Ishikawa (cell line): ENCODE results near the gene RBSN.

Experiments
- CEBPB ChIP-seq: IDR thresholded peaks from 2 replicates; pipeline ENCODE4 v1.6.1; 2012
- CREB1 ChIP-seq: IDR thresholded peaks from 2 replicates; pipeline ENCODE4 v1.6.1; 2012; ENCODE audit warnings: low read depth
- EGR1 ChIP-seq: IDR thresholded peaks from 2 replicates; pipeline ENCODE4 v1.6.1; 2012
- EP300 ChIP-seq: IDR thresholded peaks from 2 replicates; pipeline ENCODE4 v1.6.1; 2012; ENCODE audit warnings: borderline replicate concordance
- FOXM1 ChIP-seq: IDR thresholded peaks from 2 replicates; pipeline ENCODE4 v1.6.1; 2012; ENCODE audit warnings: low read depth, borderline replicate concordance
- NFIC ChIP-seq: IDR thresholded peaks from 2 replicates; pipeline ENCODE4 v1.6.1; 2012
- RAD21 ChIP-seq: IDR thresholded peaks from 2 replicates; pipeline ENCODE4 v1.6.1; 2012; ENCODE audit warnings: low read depth
- TAF1 ChIP-seq: IDR thresholded peaks from 2 replicates; pipeline ENCODE4 v1.6.1; 2012; ENCODE audit warnings: low read depth, mild to moderate bottlenecking
- TCF12 ChIP-seq: IDR thresholded peaks from 2 replicates; pipeline ENCODE4 v1.6.1; 2012; ENCODE audit warnings: low read depth
- TEAD4 ChIP-seq: IDR thresholded peaks from 2 replicates; pipeline ENCODE4 v1.6.1; 2012
- YY1 ChIP-seq: IDR thresholded peaks from 2 replicates; pipeline ENCODE4 v1.6.1; 2012; ENCODE audit warnings: low read depth
- ZBTB7A ChIP-seq: IDR thresholded peaks from 2 replicates; pipeline ENCODE4 v1.6.1; 2012; ENCODE audit warnings: low read depth
- TF ChIP-seq, protein P1 (sequence below): IDR thresholded peaks from 2 replicates; pipeline ENCODE4 v1.6.1; 2012
- TF ChIP-seq, protein P2 (sequence below): IDR thresholded peaks from 2 replicates; pipeline ENCODE4 v1.6.1; 2012; ENCODE audit warnings: low read depth, mild to moderate bottlenecking
- TF ChIP-seq, protein P3 (sequence below): IDR thresholded peaks from 2 replicates; pipeline ENCODE4 v1.6.1; 2012

Gene RBSN

GRCh38 chr3:15053541-15053940 is 45.4 kb downstream of the RBSN start:
- TF ChIP-seq NFIC (no peak), TEAD4 (no peak), TAF1 (no peak), RAD21 (no peak), CEBPB (no peak), CREB1 (no peak), ZBTB7A (no peak), EGR1 (no peak), YY1 (no peak), TCF12 (no peak)
- TF ChIP-seq, protein P1, sequence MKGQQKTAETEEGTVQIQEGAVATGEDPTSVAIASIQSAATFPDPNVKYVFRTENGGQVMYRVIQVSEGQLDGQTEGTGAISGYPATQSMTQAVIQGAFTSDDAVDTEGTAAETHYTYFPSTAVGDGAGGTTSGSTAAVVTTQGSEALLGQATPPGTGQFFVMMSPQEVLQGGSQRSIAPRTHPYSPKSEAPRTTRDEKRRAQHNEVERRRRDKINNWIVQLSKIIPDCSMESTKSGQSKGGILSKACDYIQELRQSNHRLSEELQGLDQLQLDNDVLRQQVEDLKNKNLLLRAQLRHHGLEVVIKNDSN = no peak
- TF ChIP-seq, protein P2, sequence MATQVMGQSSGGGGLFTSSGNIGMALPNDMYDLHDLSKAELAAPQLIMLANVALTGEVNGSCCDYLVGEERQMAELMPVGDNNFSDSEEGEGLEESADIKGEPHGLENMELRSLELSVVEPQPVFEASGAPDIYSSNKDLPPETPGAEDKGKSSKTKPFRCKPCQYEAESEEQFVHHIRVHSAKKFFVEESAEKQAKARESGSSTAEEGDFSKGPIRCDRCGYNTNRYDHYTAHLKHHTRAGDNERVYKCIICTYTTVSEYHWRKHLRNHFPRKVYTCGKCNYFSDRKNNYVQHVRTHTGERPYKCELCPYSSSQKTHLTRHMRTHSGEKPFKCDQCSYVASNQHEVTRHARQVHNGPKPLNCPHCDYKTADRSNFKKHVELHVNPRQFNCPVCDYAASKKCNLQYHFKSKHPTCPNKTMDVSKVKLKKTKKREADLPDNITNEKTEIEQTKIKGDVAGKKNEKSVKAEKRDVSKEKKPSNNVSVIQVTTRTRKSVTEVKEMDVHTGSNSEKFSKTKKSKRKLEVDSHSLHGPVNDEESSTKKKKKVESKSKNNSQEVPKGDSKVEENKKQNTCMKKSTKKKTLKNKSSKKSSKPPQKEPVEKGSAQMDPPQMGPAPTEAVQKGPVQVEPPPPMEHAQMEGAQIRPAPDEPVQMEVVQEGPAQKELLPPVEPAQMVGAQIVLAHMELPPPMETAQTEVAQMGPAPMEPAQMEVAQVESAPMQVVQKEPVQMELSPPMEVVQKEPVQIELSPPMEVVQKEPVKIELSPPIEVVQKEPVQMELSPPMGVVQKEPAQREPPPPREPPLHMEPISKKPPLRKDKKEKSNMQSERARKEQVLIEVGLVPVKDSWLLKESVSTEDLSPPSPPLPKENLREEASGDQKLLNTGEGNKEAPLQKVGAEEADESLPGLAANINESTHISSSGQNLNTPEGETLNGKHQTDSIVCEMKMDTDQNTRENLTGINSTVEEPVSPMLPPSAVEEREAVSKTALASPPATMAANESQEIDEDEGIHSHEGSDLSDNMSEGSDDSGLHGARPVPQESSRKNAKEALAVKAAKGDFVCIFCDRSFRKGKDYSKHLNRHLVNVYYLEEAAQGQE = no peak
- TF ChIP-seq, protein P3, sequence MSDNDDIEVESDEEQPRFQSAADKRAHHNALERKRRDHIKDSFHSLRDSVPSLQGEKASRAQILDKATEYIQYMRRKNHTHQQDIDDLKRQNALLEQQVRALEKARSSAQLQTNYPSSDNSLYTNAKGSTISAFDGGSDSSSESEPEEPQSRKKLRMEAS = no peak

GRCh38 chr3:15052335-15053242 is 46.4 kb downstream of the RBSN start:
- TF ChIP-seq NFIC = no peak
- no peak for TF ChIP-seq FOXM1
- no peak for TF ChIP-seq CREB1
- no peak for TF ChIP-seq TAF1
- no peak for TF ChIP-seq EGR1
- TF ChIP-seq ZBTB7A = no peak
- no peak for TF ChIP-seq TEAD4
- TF ChIP-seq EP300 = no peak
- no peak for TF ChIP-seq TCF12
- no peak for TF ChIP-seq CEBPB
- TF ChIP-seq, protein P3 = no peak
- no peak for TF ChIP-seq RAD21
- TF ChIP-seq, protein P1 = no peak
- no peak for TF ChIP-seq YY1
- TF ChIP-seq, protein P2 = no peak

- TF ChIP-seq RAD21 = 0 out of 2 replicates have a peak, but pooled peaks have one; percentile 22
- TF ChIP-seq NFIC = no peak
These were observed 47.4 kb downstream of the RBSN start for GRCh38 chr3:15051531-15051930.

DNA sequence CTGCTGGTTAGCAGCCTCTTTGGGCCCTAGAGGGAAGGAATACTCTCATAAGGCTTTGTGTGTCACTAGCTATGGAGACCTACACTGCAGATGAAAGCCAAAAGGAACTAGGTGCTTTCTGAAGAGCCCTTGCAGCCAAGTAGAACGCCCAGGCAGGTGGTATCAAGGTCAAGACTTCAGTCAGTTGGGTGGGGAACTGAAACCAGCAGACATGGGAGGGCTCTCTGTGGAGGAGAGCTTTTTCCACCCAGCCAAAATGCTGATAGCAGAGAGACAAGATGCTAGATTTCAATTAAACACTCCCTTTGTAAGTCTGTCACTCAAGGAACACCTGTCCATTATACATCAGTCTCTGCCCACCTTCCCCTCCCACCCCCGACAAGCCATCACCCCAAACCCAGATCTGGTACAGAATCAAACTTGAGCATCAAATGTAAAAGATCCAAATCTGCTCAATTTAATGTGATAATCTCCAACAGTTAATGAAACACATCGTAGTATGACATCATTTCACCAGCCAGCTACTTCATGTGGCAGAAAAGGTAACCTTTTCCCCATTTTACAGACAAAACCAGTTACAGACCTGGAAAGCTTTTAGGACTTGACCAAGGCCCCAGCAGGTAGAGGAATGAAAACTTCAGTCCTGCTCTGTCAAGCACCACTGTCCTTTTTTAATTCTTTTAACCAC is 48.4 kb downstream of the RBSN start:
- no peak for TF ChIP-seq TEAD4
- no peak for TF ChIP-seq CEBPB
- TF ChIP-seq EP300 = no peak
- TF ChIP-seq, protein P3 = no peak
- TF ChIP-seq TAF1 = no peak
- TF ChIP-seq TCF12 = no peak
- no peak for TF ChIP-seq RAD21
- TF ChIP-seq NFIC = no peak

- TF ChIP-seq, protein P2 = no peak
- TF ChIP-seq ZBTB7A = no peak
These were observed 49.4 kb downstream of the RBSN start for GRCh38 chr3:15049584-15049983.
